ENCODE data around the gene MUC4.

MUC4 gene

GRCh38 chr3:195811756-195812155, at the start of gene MUC4:
TSS of gene MUC4 (minus strand) at chr3:195811929. CDS start at chr3:195811817, 112 bp downstream.
- no peak for DNase-seq (ENCODE audit: low read depth)

GRCh38 chr3:195860456-195860855, 48.7 kb upstream of the MUC4 start:
- DNase-seq (ENCODE audit: low read depth): no peak

GRCh38 chr3:195859846-195860411, 48.2 kb upstream of the MUC4 start:
- no peak for DNase-seq (ENCODE audit: low read depth)

- peak; percentile 27 for DNase-seq (ENCODE audit: low read depth)
These were observed 47.5 kb upstream of the MUC4 start for GRCh38 chr3:195859061-195859845.

- DNase-seq (ENCODE audit: low read depth): no peak
These were observed 44.8 kb upstream of the MUC4 start for GRCh38 chr3:195856410-195857084.

GRCh38 chr3:195855471-195856409, 44.0 kb upstream of the MUC4 start:
- no peak for DNase-seq (ENCODE audit: low read depth)

- DNase-seq (ENCODE audit: low read depth): no peak
These were observed 43.0 kb upstream of the MUC4 start for GRCh38 chr3:195854628-195855294.

- DNase-seq (ENCODE audit: low read depth): no peak
These were observed 42.3 kb upstream of the MUC4 start for GRCh38 chr3:195853996-195854395.

GRCh38 chr3:195853036-195853435, 41.3 kb upstream of the MUC4 start:
- no peak for DNase-seq (ENCODE audit: low read depth)

- peak; percentile 79 for DNase-seq (ENCODE audit: low read depth)
These were observed 39.3 kb upstream of the MUC4 start for GRCh38 chr3:195850857-195851543.

- DNase-seq (ENCODE audit: low read depth): no peak
These were observed 37.8 kb upstream of the MUC4 start for GRCh38 chr3:195849322-195850074.

- peak; percentile 28 for DNase-seq (ENCODE audit: low read depth)
These were observed 35.6 kb upstream of the MUC4 start for GRCh38 chr3:195847055-195847950.

GRCh38 chr3:195845483-195845882, 33.8 kb upstream of the MUC4 start:
- DNase-seq (ENCODE audit: low read depth): no peak

GRCh38 chr3:195844671-195845218, 33.0 kb upstream of the MUC4 start:
- no peak for DNase-seq (ENCODE audit: low read depth)

- DNase-seq (ENCODE audit: low read depth): no peak
These were observed 27.7 kb upstream of the MUC4 start for GRCh38 chr3:195839260-195840010.

GRCh38 chr3:195838714-195839113, 27.0 kb upstream of the MUC4 start:
- no peak for DNase-seq (ENCODE audit: low read depth)

GRCh38 chr3:195836476-195837135, 24.9 kb upstream of the MUC4 start:
- DNase-seq (ENCODE audit: low read depth): no peak
